H9 (cell line): Measurements from ENCODE around the gene HOXB6. TPM values are rescaled to one million over a fixed set of nuclear protein-coding genes. Genes with fewer than 3 reads are reported as not detected.

Experiments used
- DNase-seq: peaks from one replicate; pipeline ENCODE4 v3.0.0-alpha.2; 2017
- H2AFZ ChIP-seq: one replicate; pipeline ENCODE4 v1.6.1; 2013; ENCODE audit warnings: mild to moderate bottlenecking, low read length, control low read depth, moderate library complexity
- H2AK5ac ChIP-seq: 2 replicates; pipeline ENCODE4 v1.6.1; 2013; ENCODE audit warnings: low read length, control low read depth, mixed read lengths; ENCODE audit not compliant: insufficient read length
- H2BK120ac ChIP-seq: one replicate; pipeline ENCODE4 v1.6.1; 2013; ENCODE audit warnings: low read depth, mild to moderate bottlenecking, low read length, control low read depth, inconsistent platforms; ENCODE audit not compliant: poor library complexity, severe bottlenecking
- H2BK12ac ChIP-seq: 2 replicates; pipeline ENCODE4 v1.6.1; 2013; ENCODE audit warnings: low read length, control low read depth, mixed read lengths, low read depth; ENCODE audit not compliant: insufficient read length
- H2BK15ac ChIP-seq: 2 replicates; pipeline ENCODE4 v1.6.1; 2013; ENCODE audit warnings: low read depth, low read length, control low read depth
- H2BK20ac ChIP-seq: one replicate; pipeline ENCODE4 v1.6.1; 2013; ENCODE audit warnings: low read depth, mild to moderate bottlenecking, low read length, control low read depth, inconsistent platforms; ENCODE audit not compliant: poor library complexity, severe bottlenecking
- H2BK5ac ChIP-seq: 2 replicates; pipeline ENCODE4 v1.6.1; 2013; ENCODE audit warnings: low read length, control low read depth, mixed read lengths; ENCODE audit not compliant: insufficient read length
- H3K14ac ChIP-seq: 2 replicates; pipeline ENCODE4 v1.6.1; 2013; ENCODE audit warnings: low read length, control low read depth; ENCODE audit not compliant: insufficient read depth
- H3K18ac ChIP-seq: 2 replicates; pipeline ENCODE4 v1.6.1; 2013; ENCODE audit warnings: low read depth, mild to moderate bottlenecking, mixed read lengths, low read length, control low read depth; ENCODE audit not compliant: insufficient read length
- H3K23ac ChIP-seq: 2 replicates; pipeline ENCODE4 v1.6.1; 2013; ENCODE audit warnings: low read length, control low read depth, mixed read lengths, low read depth; ENCODE audit not compliant: insufficient read length
- H3K23me2 ChIP-seq: 2 replicates; pipeline ENCODE4 v1.6.1; 2013; ENCODE audit warnings: low read depth, mild to moderate bottlenecking, mixed read lengths, low read length, control low read depth; ENCODE audit not compliant: insufficient read length, poor library complexity, severe bottlenecking
- H3K27ac ChIP-seq: 2 replicates; pipeline ENCODE4 v1.5.1; 2013; ENCODE audit warnings: low read length, control low read depth, mixed read lengths, low read depth; ENCODE audit not compliant: insufficient read length
- H3K27me3 ChIP-seq: 2 replicates; pipeline ENCODE4 v1.6.1; 2013; ENCODE audit warnings: low read length, control low read depth, inconsistent platforms; ENCODE audit not compliant: insufficient read depth
- H3K4ac ChIP-seq: 2 replicates; pipeline ENCODE4 v1.6.1; 2013; ENCODE audit warnings: low read depth, mild to moderate bottlenecking, control low read depth, inconsistent platforms, low read length, moderate library complexity
- H3K4me1 ChIP-seq: 2 replicates; pipeline ENCODE4 v1.6.1; 2013; ENCODE audit warnings: low read length, control low read depth, inconsistent platforms; ENCODE audit not compliant: insufficient read depth
- H3K4me2 ChIP-seq: 2 replicates; pipeline ENCODE4 v1.6.1; 2013; ENCODE audit warnings: low read length, control low read depth, mixed read lengths; ENCODE audit not compliant: insufficient read length, insufficient read depth
- H3K56ac ChIP-seq: 2 replicates; pipeline ENCODE4 v1.6.1; 2013; ENCODE audit warnings: low read depth, mild to moderate bottlenecking, mixed read lengths, low read length, control low read depth; ENCODE audit not compliant: insufficient read length
- H3K79me1 ChIP-seq: 2 replicates; pipeline ENCODE4 v1.6.1; 2013; ENCODE audit warnings: low read depth, mild to moderate bottlenecking, moderate library complexity, low read length, control low read depth, inconsistent platforms; ENCODE audit not compliant: insufficient read depth, poor library complexity, severe bottlenecking
- H3K79me2 ChIP-seq: 2 replicates; pipeline ENCODE4 v1.6.1; 2013; ENCODE audit warnings: low read length, control low read depth, inconsistent platforms; ENCODE audit not compliant: insufficient read depth
- H3K9ac ChIP-seq: 2 replicates; pipeline ENCODE4 v1.6.1; 2013; ENCODE audit warnings: low read length, control low read depth, mixed read lengths; ENCODE audit not compliant: insufficient read length; ENCODE audit errors: extremely low read depth
- H3K9me3 ChIP-seq: one replicate; pipeline ENCODE4 v1.6.1; 2013; ENCODE audit warnings: low read depth, low read length, inconsistent platforms; ENCODE audit not compliant: control insufficient read depth
- H3T11ph ChIP-seq: one replicate; pipeline ENCODE4 v1.6.1; 2013; ENCODE audit warnings: mild to moderate bottlenecking, low read length, control low read depth, inconsistent platforms
- H4K20me1 ChIP-seq: one replicate; pipeline ENCODE4 v1.6.1; 2013; ENCODE audit not compliant: control insufficient read depth, insufficient read length, insufficient read depth
- H4K5ac ChIP-seq: 2 replicates; pipeline ENCODE4 v1.6.1; 2013; ENCODE audit warnings: low read depth, mild to moderate bottlenecking, mixed read lengths, low read length, control low read depth; ENCODE audit not compliant: insufficient read length
- H4K8ac ChIP-seq: replicated peaks from 2 replicates; pipeline ENCODE4 v1.6.1; 2013; ENCODE audit warnings: low read length, control low read depth, mixed read lengths, low read depth; ENCODE audit not compliant: insufficient read length
- H4K91ac ChIP-seq: 2 replicates; pipeline ENCODE4 v1.6.1; 2013; ENCODE audit warnings: low read depth, mild to moderate bottlenecking, moderate library complexity, mixed read lengths, low read length, control low read depth; ENCODE audit not compliant: insufficient read length
- H3K27ac Mint-ChIP-seq, 3 experiments: 2 replicates in 2 of 3; 3 replicates in 1 of 3; pipeline ENCODE4 v1.8.0; 2020 to 2021; ENCODE audit warnings: mixed read lengths in 3 of 3, mild to moderate bottlenecking in 1 of 3, moderate library complexity in 1 of 3
- H3K27me3 Mint-ChIP-seq: 2 replicates; pipeline ENCODE4 v1.8.0; 2021; ENCODE audit warnings: low read depth, mild to moderate bottlenecking, moderate library complexity, mixed read lengths
- H3K36me3 Mint-ChIP-seq, 3 experiments: 2 replicates in 2 of 3; 3 replicates in 1 of 3; pipeline ENCODE4 v1.8.0; 2020 to 2021; ENCODE audit warnings: low read depth in 3 of 3, mixed read lengths in 3 of 3; ENCODE audit not compliant: insufficient read depth in 1 of 3
- H3K4me1 Mint-ChIP-seq, 2 experiments: 2 replicates each; pipeline ENCODE4 v1.8.0; 2020; ENCODE audit warnings: mixed read lengths in 2 of 2
- H3K4me3 Mint-ChIP-seq, 2 experiments: 2 replicates in 1 of 2; 3 replicates in 1 of 2; pipeline ENCODE4 v1.8.0; 2020 to 2021; ENCODE audit warnings: mild to moderate bottlenecking in 2 of 2, mixed read lengths in 2 of 2, moderate library complexity in 1 of 2
- H3K9me3 Mint-ChIP-seq, 2 experiments: 2 replicates in 1 of 2; 3 replicates in 1 of 2; pipeline ENCODE4 v1.8.0; 2020; ENCODE audit warnings: mild to moderate bottlenecking in 2 of 2, mixed read lengths in 2 of 2, moderate library complexity in 1 of 2
- WGBS: extraction: QIAGEN DNeasy Blood & Tissue Kit; methylation state at CpG from one replicate; pipeline ENCODE4 v1.1.7; 2013; ENCODE audit warnings: missing lambda C conversion rate, low lambda C conversion rate, mixed read lengths; ENCODE audit not compliant: insufficient read length; ENCODE audit errors: extremely low coverage; 5-methylcytosine and 5-hydroxymethylcytosine counted together
- total RNA-seq: library from RNA; stranded (reverse); gene quantifications from 2 replicates; pipeline ENCODE4 v1.2.1, GENCODE V29; 2021
- TF ChIP-seq, protein P1 (sequence below): fragments of 200-600 bp; sonication (generic); conservative IDR thresholded peaks from 3 replicates; pipeline ENCODE4 v1.8.0; 2021; ENCODE audit warnings: antibody characterized with exemption, mild to moderate bottlenecking

HOXB6 gene
- total RNA-seq, 1 experiment from 2014 or later: not detected

DNA sequence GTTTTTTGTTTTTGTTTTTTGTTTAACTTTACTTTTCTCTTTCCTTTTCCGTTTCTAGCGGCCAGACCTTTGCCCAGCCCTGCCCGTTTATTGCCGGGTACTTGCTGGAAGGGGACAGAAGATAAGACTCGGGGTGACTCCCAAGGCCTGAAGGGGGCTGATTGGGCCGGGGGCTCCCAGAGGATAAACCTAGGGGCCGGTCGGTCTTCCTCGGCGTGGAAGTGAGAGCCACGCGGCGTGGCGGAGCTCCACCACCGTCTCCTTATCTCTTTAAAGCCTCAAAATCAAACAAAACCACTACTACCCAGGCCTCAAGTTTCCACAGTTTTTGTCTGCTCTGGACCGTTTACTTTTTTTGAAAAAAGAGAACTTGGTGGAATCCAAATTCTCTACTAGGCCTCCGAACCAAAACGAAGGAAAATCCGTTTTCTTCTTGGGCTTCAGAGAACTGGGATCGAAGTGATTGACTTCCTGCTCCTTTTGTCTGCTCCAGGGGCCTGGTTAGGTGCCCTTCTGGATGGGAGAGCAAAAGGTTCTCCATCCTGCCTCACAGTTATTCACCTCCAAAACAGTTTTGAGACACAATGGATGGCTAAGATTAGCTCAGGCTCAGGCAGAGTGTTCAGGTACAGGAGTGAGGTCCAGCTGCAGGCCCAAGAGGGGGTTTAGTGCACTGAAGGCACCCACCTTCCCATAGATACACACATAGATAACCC is 29.9 kb upstream of the HOXB6 start:
- Histone ChIP-seq H2AK5ac (no peak overlapping the region), H2BK5ac (no peak overlapping the region), H4K8ac (no peak overlapping the region), H3K27ac (no peak overlapping the region), H3K23ac (no peak overlapping the region), H3K27me3 (peaks cover 97% of the 10 kb centered on the region), H3K23me2 (no peaks in the 10 kb centered on the region), H2BK120ac (no peak overlapping the region), H4K91ac (no peak overlapping the region), H4K5ac (no peak overlapping the region), H3K79me1 (no peaks in the 10 kb centered on the region), H2BK20ac (no peak overlapping the region), H3K4me2 (no peak overlapping the region), H3T11ph (no peak overlapping the region), H3K14ac (no peak overlapping the region), H2AFZ (no peak overlapping the region), H3K9me3 (no peaks in the 10 kb centered on the region), H3K9ac (no peak overlapping the region), H3K79me2 (no peaks in the 10 kb centered on the region; the same call in 1 of the 2 replicates), H3K4me1 (no peaks in the 10 kb centered on the region; the same call in 1 of the 2 replicates), H4K20me1 (no peaks in the 10 kb centered on the region), H3K4ac (no peak overlapping the region), H3K56ac (no peak overlapping the region), H2BK15ac (no peak overlapping the region), H2BK12ac (no peak overlapping the region), H3K18ac (no peak overlapping the region)
- H3K27ac Mint-ChIP-seq: no peak overlapping the region
- no CpG with 5 or more reads among the region's 20 CpGs for WGBS
- H3K4me1 Mint-ChIP-seq: peaks cover 2 to 8% of the 10 kb centered on the region in 2 experiments; a peak in 2 of 4 replicates
- H3K27me3 Mint-ChIP-seq: peaks cover 100% of the 10 kb centered on the region
- H3K36me3 Mint-ChIP-seq: peaks cover 0 to 1% (median 0%) of the 10 kb centered on the region in 3 experiments; a peak in 2 of 7 replicates
- peaks cover 4 to 14% of the 10 kb centered on the region in 2 experiments; a peak in 4 of 5 replicates for H3K9me3 Mint-ChIP-seq
- TF ChIP-seq, protein P1, sequence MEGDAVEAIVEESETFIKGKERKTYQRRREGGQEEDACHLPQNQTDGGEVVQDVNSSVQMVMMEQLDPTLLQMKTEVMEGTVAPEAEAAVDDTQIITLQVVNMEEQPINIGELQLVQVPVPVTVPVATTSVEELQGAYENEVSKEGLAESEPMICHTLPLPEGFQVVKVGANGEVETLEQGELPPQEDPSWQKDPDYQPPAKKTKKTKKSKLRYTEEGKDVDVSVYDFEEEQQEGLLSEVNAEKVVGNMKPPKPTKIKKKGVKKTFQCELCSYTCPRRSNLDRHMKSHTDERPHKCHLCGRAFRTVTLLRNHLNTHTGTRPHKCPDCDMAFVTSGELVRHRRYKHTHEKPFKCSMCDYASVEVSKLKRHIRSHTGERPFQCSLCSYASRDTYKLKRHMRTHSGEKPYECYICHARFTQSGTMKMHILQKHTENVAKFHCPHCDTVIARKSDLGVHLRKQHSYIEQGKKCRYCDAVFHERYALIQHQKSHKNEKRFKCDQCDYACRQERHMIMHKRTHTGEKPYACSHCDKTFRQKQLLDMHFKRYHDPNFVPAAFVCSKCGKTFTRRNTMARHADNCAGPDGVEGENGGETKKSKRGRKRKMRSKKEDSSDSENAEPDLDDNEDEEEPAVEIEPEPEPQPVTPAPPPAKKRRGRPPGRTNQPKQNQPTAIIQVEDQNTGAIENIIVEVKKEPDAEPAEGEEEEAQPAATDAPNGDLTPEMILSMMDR: no peak
- DNase-seq: no peak
- H3K4me3 Mint-ChIP-seq: no peak overlapping the region
